Measurements from ENCODE around the gene NCAN. TPM values are rescaled to one million over a fixed set of nuclear protein-coding genes. Genes with fewer than 3 reads are reported as not detected.

Gene NCAN
- total RNA-seq, 3 donors from 2014 or later: 0.25 TPM; not detected in 2

GRCh38 chr19:19268453-19269385 lies 57.0 kb downstream of the NCAN start:
- Histone ChIP-seq H3K4me1 (ENCODE audit: low read depth) (no peaks in the 10 kb centered on the region), H3K9me3 (no peaks in the 10 kb centered on the region), H3K36me3 (ENCODE audit: low read depth) (no peaks in the 10 kb centered on the region), H3K4me3 (no peak overlapping the region)
- intact Hi-C loops (cut with DNase I, micrococcal nuclease): no loop called here
- no peak for DNase-seq
- TF ChIP-seq, protein P1, sequence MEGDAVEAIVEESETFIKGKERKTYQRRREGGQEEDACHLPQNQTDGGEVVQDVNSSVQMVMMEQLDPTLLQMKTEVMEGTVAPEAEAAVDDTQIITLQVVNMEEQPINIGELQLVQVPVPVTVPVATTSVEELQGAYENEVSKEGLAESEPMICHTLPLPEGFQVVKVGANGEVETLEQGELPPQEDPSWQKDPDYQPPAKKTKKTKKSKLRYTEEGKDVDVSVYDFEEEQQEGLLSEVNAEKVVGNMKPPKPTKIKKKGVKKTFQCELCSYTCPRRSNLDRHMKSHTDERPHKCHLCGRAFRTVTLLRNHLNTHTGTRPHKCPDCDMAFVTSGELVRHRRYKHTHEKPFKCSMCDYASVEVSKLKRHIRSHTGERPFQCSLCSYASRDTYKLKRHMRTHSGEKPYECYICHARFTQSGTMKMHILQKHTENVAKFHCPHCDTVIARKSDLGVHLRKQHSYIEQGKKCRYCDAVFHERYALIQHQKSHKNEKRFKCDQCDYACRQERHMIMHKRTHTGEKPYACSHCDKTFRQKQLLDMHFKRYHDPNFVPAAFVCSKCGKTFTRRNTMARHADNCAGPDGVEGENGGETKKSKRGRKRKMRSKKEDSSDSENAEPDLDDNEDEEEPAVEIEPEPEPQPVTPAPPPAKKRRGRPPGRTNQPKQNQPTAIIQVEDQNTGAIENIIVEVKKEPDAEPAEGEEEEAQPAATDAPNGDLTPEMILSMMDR (IDR thresholded peaks at IDR 0.05): no peak
- ATAC-seq: no peak

DNA sequence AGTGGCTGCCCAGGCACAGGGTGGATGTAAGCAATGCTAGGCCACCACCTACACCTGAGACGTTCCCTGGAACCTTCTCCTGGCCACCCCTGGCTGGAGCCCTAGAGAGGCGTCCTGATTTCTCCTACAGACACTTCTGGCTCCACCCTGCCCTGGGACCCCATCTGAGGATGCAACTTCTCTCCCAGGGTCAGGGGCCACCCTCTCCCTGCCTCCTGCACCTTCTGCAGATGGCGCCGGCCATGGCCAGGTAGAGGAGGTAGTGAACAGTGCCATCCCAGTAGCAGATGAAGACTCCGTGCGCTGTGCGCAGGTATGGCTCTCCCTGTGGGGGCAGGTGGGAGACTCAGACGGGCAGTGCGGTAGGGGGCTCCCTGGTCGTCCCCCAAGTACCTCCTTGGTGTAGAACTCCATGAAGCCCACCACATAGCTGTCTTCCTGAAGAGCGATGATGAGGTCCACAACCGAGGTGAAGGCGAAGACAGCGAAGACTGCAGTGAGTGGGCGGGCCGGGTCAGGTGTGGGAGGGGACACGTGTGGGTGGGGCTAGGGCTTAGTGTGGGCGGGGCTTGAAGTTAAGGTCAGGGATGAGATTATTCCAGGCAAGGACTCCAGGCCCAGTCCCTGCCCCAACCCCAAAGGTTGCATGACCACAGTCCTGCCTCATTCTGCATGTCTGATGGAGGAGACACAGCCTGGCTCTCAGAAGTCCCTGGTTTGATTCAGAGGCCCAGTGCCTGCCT lies 58.4 kb downstream of the NCAN start:
- no peak for DNase-seq
- intact Hi-C loops (cut with DNase I, micrococcal nuclease): no loop called here
- H3K9me3 ChIP-seq: no peaks in the 10 kb centered on the region
- H3K4me1 ChIP-seq (ENCODE audit: low read depth): no peaks in the 10 kb centered on the region
- no peak for ATAC-seq
- H3K4me3 ChIP-seq: no peak overlapping the region
- no peaks in the 10 kb centered on the region for H3K36me3 ChIP-seq (ENCODE audit: low read depth)
- TF ChIP-seq, protein P1 (IDR thresholded peaks at IDR 0.05): no peak

GRCh38 chr19:19270749-19271571 lies 59.2 kb downstream of the NCAN start:
- Histone ChIP-seq H3K36me3 (ENCODE audit: low read depth) (no peaks in the 10 kb centered on the region), H3K4me1 (ENCODE audit: low read depth) (no peaks in the 10 kb centered on the region), H3K9me3 (no peaks in the 10 kb centered on the region), H3K4me3 (no peak overlapping the region)
- ATAC-seq (no peak), DNase-seq (no peak)
- intact Hi-C loops (cut with DNase I, micrococcal nuclease): no loop called here
- TF ChIP-seq, protein P1 (IDR thresholded peaks at IDR 0.05): no peak

DNA sequence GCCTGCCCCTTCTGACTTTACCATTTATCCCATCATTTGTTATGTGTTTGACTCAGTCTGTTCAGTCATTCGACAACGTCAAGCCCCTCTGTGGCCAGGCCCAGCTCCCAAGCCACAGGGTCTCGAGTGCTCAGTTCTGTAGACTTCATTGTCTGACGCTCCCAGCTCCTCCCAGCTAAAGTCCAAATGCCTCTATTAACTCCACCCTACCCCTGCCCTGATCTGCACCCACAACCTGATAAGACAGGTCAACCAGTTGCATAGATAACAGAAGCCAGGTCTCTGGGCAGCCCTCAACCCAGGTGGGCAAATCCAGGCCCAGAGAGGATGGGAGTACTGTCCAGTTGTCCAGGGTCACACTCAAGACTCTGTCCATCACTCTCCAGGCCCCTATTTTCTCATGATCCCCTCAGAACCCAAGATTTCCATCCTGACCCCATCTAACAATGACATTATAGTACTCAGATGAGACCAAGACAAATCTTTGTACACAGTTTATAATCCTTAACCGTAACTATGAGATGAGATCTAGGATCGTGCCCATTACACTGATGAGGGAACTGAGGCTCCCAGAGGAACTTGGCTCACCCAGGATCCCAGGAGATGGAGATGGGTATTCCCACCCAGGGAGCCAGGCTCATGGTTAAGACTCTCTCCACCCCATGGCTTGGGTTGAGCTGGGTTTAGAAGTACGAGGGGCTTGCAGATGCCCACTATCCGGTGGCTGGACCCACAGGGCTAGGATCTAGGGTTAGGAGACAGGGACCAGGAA lies 60.3 kb downstream of the NCAN start:
- DNase-seq (no peak), ATAC-seq (no peak)
- Histone ChIP-seq H3K9me3 (no peaks in the 10 kb centered on the region), H3K4me1 (ENCODE audit: low read depth) (no peaks in the 10 kb centered on the region), H3K36me3 (ENCODE audit: low read depth) (peaks cover 4% of the 10 kb centered on the region), H3K4me3 (no peak overlapping the region)
- TF ChIP-seq, protein P1 (IDR thresholded peaks at IDR 0.05): no peak
- intact Hi-C loops (cut with DNase I, micrococcal nuclease): no loop called here

- ATAC-seq: no peak
- intact Hi-C loops (cut with DNase I, micrococcal nuclease): no loop called here
- TF ChIP-seq, protein P1 (IDR thresholded peaks at IDR 0.05): no peak
- Histone ChIP-seq H3K4me1 (ENCODE audit: low read depth) (no peaks in the 10 kb centered on the region), H3K4me3 (no peak overlapping the region), H3K36me3 (ENCODE audit: low read depth) (peaks cover 4% of the 10 kb centered on the region), H3K9me3 (no peaks in the 10 kb centered on the region)
- no peak for DNase-seq
Measured at GRCh38 chr19:19274146-19274545, 62.4 kb downstream of the NCAN start.

Data from mucosa of descending colon (tissue), 3 donors.